OCI-M2 (cell line): ENCODE data around the gene ANKDD1A.

ENCODE experiments used
- DNase-seq: peaks from one replicate; lab custom pipeline; 2025; ENCODE audit not compliant: unreplicated experiment; lab: John Stamatoyannopoulos, UW

The ANKDD1A gene

GRCh38 chr15:64921711-64922110, 10.0 kb downstream of the ANKDD1A start:
- DNase-seq, result no peak

GRCh38 chr15:64923546-64923945, 11.8 kb downstream of the ANKDD1A start:
- no peak for DNase-seq

- no peak for DNase-seq
These were observed 13.9 kb downstream of the ANKDD1A start for GRCh38 chr15:64925335-64926330.

- DNase-seq, result no peak
These were observed 15.0 kb downstream of the ANKDD1A start for GRCh38 chr15:64926661-64927060.

- no peak for DNase-seq
These were observed 17.0 kb downstream of the ANKDD1A start for GRCh38 chr15:64928626-64929220.

DNA sequence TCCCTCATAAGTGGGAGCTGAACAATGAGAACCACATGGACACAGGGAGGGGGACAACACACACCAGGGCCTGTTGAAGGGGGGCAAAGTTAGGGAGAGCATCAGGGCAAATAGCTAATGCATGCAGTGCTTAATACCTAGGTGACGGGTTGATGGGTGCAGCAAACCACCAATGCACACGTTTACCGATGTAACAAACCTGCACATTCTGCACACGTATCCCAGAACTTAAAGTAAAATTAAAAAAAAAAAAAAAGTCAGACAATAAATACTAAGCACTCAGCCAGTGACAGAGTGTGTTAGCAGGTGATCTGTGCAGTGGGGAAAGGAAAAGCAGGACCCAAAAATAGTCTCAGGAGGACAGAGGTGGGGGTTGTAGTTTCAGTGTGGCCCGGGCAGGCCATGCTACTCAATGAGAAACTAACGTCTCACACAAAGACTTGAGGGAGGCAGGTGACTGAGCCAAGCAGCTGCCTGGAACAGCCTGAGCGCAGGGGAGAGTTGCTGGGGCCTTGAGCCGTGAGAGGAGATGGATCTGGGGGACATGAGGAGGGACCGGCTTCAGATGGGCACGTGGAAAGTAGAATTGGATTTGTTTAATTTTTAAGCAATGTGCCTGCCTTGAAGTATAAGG, 18.4 kb downstream of the ANKDD1A start:
- no peak for DNase-seq

DNA sequence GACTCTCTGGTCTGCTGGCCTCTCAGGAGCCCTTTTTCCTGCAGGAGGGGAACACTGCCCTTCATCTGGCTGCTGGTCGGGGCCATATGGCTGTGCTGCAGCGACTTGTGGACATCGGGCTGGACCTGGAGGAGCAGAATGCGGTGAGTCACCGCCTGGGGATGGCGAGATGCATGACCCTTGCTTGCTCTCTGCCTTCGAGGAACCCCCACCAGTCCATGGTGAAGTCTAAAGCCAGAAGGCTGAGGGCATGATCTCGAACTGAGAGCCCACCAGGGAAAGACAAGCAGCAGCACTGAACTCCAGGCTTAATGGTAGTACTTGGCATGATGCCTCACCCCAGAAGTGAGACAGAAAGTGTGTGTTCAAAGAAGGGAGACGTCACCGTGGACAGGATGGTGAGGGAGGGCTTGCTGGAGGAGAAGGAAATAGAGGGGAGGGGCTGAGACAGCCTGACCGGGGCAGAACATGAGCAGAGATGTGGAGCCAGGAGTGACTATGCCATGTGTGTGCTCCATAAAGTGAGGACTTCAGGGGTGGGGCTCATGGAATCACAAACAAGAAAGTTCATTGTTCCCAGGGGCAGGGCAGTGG, 19.2 kb downstream of the ANKDD1A start:
- no peak for DNase-seq

GRCh38 chr15:64931381-64931780, 19.7 kb downstream of the ANKDD1A start:
- DNase-seq, result no peak

GRCh38 chr15:64934023-64934422, 22.3 kb downstream of the ANKDD1A start:
- DNase-seq, result no peak

DNA sequence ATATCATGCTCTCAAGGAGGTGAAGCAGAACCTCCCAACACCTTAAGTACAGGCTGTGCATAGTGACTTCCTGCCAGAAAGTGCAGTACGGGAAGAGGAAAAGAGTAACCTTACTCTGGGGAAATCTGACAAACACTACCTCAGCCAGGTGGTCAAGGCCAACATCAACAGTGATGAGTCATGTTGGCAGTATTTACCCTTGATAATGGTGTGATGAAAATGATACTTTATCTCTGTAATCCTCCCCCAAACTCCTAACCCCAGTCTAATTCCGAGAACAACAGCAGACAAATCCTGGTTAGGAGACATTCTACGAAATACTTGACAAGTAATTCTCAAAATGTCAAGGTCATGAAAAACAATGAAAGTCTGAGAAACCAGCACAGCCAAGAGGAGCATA, 26.5 kb downstream of the ANKDD1A start:
- DNase-seq, result no peak

DNA sequence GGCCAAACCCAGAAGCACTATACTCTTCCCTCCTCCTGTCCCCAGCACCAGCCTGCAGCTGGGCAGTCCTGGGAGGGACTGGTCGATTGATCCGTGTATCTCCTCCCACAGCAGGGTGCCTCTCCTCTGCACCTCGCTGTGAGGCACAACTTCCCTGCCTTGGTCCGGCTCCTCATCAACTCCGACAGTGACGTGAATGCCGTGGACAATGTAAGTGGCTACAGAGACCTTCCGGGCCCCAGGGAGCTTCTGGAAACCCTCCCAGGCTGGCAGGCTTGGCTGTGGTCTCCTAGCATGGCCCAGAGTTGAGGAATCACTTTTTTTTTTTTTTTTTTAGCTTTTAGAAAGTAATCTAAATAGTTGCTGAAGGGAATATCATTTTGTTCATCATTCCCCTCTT, 30.7 kb downstream of the ANKDD1A start:
- no peak for DNase-seq

GRCh38 chr15:64943512-64944225, 32.0 kb downstream of the ANKDD1A start:
- DNase-seq, result no peak

GRCh38 chr15:64944961-64945360, 33.3 kb downstream of the ANKDD1A start:
- DNase-seq, result no peak

DNA sequence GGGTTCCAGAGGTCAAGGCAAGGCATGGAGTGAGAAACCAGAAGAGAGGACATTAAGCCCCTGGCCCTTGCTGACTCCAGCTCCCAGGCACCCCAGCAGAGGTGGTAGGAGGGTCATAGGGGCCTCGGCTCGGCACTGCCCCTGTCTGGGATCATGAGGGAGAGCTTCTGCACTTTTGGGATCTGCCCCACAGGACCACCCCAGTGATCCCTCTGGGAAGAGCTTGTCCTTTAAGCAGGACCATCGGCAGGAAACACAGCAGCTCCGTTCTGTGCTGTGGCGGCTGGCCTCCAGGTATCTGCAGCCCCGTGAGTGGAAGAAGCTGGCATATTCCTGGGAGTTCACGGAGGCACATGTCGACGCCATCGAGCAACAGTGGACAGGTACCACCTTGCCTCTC, 35.5 kb downstream of the ANKDD1A start:
- DNase-seq, result no peak

- DNase-seq, result no peak
These were observed 37.2 kb downstream of the ANKDD1A start for GRCh38 chr15:64948916-64949315.

DNA sequence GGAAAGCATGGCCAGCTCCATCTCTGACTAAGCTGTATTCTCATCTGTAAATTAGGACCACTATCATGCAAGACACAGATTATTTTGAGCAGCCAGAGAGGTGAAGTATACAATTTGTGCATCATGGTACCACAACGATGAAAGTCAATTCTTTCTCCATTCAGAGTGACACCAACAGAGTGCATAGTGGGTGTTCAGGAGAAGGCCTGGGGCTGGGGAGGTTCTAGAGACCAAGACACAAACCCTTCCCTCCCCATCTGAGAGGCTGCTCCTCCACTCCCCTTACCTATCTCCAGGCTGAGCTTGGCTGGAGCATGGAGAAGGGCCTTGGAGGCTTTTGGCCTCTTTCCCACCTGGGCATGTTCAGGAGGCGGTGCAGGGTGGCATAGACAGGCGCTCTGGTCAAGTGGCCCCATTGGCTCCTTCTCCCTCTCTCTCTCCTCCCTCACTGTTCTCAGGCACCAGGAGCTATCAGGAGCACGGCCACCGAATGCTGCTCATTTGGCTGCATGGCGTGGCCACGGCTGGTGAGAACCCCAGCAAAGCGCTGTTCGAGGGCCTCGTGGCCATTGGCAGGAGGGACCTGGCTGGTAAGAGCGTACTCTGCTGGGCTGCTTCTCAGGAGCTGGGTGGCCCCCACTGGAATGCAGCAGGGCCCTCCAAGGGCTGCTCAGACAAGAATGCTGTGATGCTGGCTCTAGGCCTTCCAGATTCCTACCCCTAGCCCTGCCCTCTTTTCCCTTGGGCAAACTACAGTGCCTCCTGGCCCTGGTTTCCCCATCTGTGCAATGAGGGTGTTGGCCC, 37.9 kb downstream of the ANKDD1A start:
- DNase-seq, result no peak

GRCh38 chr15:64950888-64951287, 39.2 kb downstream of the ANKDD1A start:
- no peak for DNase-seq

GRCh38 chr15:64951777-64952418, 40.2 kb downstream of the ANKDD1A start:
- DNase-seq, result no peak

DNA sequence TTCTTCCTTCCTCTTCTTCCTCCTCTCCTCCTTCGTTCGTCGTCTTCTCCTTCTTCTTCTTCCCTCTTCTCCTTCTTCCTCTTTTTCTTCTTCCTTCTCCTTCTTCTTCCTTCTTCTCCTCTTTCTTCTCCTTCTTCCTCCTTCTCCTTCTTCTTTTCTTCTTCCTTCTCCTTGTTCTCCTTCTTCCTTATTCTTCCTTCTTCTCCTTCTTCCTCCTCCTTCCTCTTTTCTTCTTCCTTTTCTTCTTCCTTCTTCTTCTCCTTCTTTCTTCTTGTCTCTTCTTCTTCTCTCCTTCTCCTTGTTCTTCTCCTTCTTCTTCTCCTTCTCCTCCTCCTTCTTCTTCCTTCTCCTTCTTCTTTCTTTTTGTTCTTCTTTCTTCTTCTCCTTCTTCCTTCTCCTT, 42.7 kb downstream of the ANKDD1A start:
- no peak for DNase-seq

DNA sequence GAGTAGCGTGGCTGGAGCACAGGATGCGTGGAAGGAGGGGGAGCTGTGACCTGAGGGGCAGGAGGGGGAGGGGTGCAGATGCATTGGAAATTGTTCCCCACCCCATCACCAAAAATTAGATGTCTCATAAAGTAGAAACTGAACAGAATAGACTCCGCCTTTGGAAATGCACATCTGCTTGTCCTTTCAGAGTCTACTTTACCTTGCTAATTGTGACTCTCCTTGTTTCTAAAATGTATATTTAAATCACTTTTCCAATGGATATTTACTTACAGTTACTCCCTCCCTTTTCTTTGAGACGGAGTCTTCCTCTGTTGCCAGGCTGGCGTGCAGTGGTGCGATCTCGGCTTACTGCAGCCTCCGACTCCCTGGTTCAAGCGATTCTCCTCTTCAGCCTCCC, 47.4 kb downstream of the ANKDD1A start:
- DNase-seq, result no peak
